NCI-H748 treated with DMSO at 0.1 percent for 48 hours (cell line): ENCODE data around the gene PDE4C.
A peak's percentile ranks its signal among the peaks of the same experiment; 100 is the strongest.
"Not testable (repeated sequence)": the region's sequence is repeated elsewhere in the genome, so short reads cannot be mapped to it uniquely, and the experiment has no call there.

Experiments
- DNase-seq: peaks from one replicate; lab custom pipeline; 2025; lab: John Stamatoyannopoulos, UW

The PDE4C gene

DNA sequence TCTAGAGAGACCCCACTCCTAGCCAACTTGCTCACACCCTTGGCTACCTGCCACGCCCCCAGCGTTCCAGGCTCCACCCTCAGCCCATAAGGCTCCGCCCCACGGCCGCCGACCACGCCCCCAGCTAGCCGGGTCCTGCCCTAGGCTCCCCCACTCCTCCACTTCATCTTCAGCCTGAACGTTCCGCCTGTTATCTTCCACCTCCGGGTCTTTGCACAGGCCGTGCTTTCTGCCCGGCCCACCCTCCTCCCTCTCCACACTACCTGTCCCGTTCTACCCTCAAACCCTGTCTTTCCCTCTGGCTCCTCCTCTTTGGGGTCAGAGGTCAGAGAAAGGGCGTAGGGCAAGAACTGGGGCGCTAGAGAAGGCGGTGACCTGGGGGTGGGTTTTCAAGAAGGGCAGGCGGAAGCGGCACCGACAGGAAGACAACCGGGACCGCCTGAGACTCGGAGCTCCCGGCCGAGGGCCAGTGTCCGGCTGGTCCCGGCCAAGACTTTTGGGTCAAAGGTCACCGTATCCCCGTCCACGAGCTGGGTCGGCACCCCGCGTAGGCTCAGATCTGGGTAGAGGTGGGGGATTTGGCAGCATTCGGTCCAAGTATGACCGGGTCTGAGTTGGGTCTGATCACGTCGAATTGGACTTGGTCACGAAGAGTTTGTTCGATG lies 2.2 kb downstream of the PDE4C start:
- DNase-seq, result no peak

GRCh38 chr19:18221815-18222725 lies 4.2 kb downstream of the PDE4C start:
- DNase-seq, result no peak

DNA sequence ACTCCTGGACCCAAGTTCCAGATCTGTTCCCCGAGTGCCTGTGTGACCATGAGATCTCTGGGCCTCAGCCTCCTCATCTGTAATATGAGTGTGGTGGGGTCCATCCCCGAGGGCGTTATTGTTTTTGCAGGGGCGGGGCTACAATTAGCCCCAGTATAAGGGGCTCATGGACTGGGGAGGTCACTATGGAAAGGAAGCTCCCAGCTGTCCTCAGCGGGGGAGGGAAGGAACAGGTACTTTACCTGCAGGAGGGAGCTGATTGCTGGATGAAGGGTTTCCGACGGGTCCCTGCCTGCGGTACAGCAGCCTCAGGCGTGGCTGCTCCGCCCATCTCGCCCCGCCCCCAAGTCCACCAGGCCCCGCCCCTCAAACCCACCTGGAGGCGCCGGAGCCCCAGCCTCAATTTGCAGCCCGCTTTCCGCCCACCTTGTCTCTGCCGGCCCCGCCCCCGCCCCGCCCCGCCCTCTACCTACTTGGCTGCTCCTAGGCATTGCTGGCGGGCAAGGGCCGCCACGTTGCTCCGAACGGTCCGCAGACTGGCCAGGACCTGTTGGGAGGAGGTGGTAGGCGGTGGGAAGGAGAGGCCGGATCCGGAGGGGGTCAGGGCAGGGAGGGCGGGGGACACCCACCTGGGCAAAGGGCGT lies 5.5 kb downstream of the PDE4C start:
- no peak for DNase-seq

- DNase-seq, result no peak
Observed at GRCh38 chr19:18219911-18220631, 6.2 kb downstream of the PDE4C start.

- no peak for DNase-seq
Observed at GRCh38 chr19:18218600-18218999, 7.6 kb downstream of the PDE4C start.

GRCh38 chr19:18218159-18218558 lies 8.1 kb downstream of the PDE4C start:
- no peak for DNase-seq

DNA sequence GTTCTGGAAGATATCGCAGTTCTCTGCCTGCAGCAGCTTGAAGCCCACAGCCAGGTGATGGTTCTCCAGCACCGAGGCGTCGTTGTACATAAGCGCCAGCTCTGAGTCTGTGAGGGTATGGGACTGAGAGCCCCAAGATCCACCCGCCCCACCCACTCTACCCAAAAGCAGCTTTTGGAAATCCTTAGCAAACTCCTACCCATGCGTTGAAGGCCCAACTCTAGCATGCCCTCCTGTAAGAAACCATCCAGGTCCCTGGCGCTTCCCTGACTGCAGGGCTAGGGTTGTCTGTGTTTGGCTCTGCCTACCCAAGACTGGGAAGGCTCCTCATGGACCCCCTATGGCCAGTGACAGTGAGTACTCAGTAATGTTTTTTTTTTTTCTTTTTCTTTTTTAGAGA lies 9.4 kb downstream of the PDE4C start:
- DNase-seq, result no peak

DNA sequence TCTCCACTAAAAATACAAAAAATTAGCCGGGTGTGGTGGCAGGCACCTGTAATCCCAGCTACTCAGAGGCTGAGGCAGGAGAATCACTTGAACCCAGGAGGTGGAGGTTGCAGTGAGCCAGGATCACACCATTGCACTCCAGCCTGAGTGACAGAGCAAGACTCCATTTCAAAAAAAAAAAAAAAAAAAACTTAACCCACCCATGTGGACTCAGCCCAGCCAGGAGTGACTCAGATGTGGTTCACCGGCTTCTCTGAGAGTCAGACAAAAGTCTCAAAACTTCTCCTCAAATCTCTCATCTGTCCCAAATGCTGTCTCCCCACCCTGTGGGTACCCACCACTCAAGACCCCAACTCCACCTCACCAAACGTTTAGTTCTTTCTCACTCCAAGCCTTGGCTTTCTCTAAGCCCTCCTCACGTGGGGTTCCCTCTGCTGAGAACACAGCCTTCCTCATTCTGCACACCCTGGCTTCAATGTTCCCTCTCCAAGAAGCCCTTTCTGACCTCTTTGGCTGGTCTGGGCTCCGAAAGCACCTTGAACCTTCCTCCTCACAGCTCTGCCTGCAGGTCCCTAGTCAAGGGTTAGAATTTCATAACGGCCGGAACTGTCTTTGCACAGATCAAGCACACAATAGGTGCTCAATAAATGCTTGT lies 11.3 kb downstream of the PDE4C start:
- DNase-seq, result no peak

DNA sequence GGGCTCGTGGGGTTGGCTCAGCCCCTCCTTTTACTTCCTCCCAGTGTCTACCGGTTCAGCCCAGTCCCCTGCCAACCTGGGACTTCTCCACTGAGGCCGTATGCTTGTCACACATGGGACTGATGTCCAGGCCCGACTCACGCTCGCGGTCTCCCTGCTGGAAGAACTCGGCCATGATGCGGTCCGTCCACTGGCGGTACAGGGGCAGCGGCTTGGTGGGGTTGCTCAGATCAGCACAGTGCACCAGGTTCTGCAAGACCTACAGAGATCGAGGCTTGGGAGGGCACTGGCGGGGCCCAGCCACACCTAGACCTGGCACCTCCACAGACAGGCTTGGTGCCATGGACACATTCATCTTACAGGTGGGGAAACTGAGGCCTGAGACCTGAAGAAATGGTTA lies 14.6 kb downstream of the PDE4C start:
- DNase-seq, result no peak

DNA sequence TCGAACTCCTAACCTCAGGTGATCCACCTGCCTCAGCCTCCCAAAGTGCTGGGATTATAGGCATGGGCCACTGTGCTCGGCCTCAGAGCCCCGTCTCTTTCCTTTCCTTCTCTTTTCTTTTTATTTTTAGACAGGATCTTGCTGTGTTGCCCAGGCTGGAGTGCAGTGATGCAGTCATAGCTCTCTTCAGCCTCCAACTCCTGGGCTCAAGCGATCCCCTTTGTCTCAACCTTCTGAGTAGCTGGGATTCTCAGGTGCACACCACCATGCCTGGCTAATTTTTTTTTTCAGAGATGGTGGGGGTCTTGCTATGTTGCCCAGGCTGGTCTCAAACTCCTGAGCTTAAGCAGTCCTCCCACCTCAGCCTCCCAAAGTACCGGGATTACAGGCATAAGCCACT lies 16.3 kb downstream of the PDE4C start:
- DNase-seq, result not testable (repeated sequence)

- peak; percentile 5 for DNase-seq
Observed at GRCh38 chr19:18208098-18208951, 17.9 kb downstream of the PDE4C start.

DNA sequence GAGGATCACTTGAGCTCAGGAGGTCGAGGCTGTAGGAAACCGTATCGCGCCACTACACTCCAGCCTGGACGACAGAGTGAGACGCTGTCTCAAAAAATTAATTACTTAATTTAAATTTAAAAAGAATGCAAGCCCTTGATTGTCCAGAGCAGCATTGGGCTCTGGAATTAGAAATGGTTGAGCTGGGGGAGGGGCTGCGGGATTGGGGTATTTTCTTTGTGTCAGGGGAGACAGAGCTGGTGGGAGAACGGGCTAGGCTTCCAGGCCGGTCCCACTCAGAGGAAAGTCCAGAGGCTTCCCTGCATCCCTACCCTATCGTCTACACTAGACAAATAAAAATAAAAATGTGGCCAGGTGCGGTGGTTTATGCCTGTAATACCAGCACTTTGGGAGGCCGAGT lies 20.2 kb downstream of the PDE4C start:
- no peak for DNase-seq

DNA sequence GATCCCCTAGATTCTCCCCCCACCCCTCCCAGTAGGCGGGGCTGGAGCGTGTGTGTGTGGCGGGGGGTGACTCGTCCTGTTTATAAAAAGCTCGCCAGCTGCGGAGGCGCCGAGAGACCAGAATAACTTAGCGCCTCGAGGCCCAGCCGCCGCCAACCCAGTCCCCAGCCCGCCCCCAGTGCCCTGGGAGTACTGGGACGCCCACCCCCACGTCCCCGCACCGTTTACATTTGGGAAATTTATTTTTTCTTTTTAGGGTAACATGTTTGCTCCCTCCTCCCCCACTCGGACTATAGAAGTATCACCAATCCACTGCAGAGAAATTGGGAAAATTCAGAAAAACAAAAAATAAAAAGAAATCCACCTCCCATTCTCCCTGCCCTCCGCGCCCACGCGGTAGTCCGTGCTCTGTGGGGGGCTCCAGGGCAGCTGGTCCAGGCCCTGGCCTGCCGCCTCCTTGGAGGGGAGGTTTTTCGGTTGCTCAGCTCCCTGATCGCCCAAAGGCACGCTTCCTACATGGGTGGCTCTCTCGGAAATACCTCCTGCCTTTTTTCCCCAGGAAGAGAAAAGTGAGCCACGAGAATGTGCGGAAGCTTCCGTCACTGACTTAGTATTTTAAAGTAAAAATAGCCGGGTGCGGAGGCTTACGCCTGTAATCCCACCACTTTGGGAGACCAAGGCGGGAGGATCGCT lies 20.9 kb downstream of the PDE4C start:
- DNase-seq, result no peak

GRCh38 chr19:18204394-18205199 lies 21.6 kb downstream of the PDE4C start:
- no peak for DNase-seq

DNA sequence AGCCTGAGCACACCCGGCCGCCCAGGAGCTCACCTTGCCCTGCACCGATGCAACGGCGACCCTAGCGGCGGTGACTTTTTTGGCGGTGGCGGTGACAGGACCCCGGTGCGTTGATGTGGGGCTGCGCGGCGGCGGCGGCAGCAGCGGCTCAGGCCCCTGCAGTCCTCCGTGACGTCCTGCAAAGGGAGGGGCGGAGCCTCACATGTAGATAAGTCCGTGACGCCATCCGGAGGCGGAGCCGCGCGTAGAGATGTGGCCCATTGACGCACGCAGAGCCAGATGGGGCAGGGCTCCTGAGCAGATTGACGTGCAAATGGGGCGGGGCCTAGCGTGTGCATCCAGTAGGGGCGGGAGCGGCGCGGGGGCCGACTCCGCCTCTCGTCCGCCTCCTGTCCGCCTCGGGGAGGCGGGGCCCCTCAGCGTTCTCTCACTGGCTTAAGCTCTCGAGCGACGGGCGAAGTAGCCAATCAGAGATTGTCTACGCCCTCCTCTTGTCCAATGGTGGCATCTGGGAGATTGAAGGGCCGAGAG lies 22.3 kb downstream of the PDE4C start, which contains the start of gene RAB3A:
TSS of gene RAB3A (minus strand) at position 180 of the 531 bp plus-strand sequence. CDS start 1,302 bp downstream, outside the sequence.
- DNase-seq, result peak; percentile 97

- DNase-seq, result no peak
Observed at GRCh38 chr19:18203408-18203862, 22.8 kb downstream of the PDE4C start.

GRCh38 chr19:18202778-18203407 lies 23.3 kb downstream of the PDE4C start:
- no peak for DNase-seq

GRCh38 chr19:18202397-18202777 lies 23.9 kb downstream of the PDE4C start:
- DNase-seq, result no peak
